Muscle layer of colon (tissue), 2 donors: ENCODE results near the gene PDE4B.

Experiments
- H3K27ac ChIP-seq: one replicate; pipeline ENCODE4 v1.7.0; 2013; ENCODE audit warnings: low read depth, mild to moderate bottlenecking, low read length, moderate library complexity
- H3K27me3 ChIP-seq, 2 donors: one replicate each; pipeline ENCODE4 v1.7.0; 2013; ENCODE audit warnings: low read length in 2 of 2, mild to moderate bottlenecking in 2 of 2; ENCODE audit not compliant: insufficient read depth in 2 of 2, control insufficient read depth in 1 of 2
- H3K36me3 ChIP-seq: one replicate; pipeline ENCODE4 v1.7.0; 2013; ENCODE audit warnings: mild to moderate bottlenecking, low read length; ENCODE audit not compliant: insufficient read depth
- H3K4me1 ChIP-seq: one replicate; pipeline ENCODE4 v1.7.0; 2013; ENCODE audit warnings: mild to moderate bottlenecking, low read length; ENCODE audit not compliant: insufficient read depth
- H3K4me3 ChIP-seq, 2 donors: one replicate each; pipeline ENCODE4 v1.7.0; 2013; ENCODE audit warnings: low read length in 2 of 2, low read depth in 1 of 2, mild to moderate bottlenecking in 1 of 2, moderate library complexity in 1 of 2
- H3K9ac ChIP-seq: one replicate; pipeline ENCODE4 v1.7.0; 2013; ENCODE audit warnings: low read length
- H3K9me3 ChIP-seq: one replicate; pipeline ENCODE4 v1.7.0; 2013; ENCODE audit warnings: mild to moderate bottlenecking, low read length
- donor health status: abdominal sarcoma.
- donor health status: Adenocarcinoma of cecum.

The PDE4B gene

GRCh38 chr1:66359815-66360214, 567.1 kb downstream of the PDE4B start:
- no peaks in the 10 kb centered on the region for H3K27me3 ChIP-seq
- no peak overlapping the region for H3K9ac ChIP-seq
- peaks cover 17% of the 10 kb centered on the region for H3K36me3 ChIP-seq
- H3K4me3 ChIP-seq, result no peak overlapping the region
- H3K9me3 ChIP-seq, result no peaks in the 10 kb centered on the region
- H3K4me1 ChIP-seq, result peaks cover 16% of the 10 kb centered on the region
- no peak overlapping the region for H3K27ac ChIP-seq

DNA sequence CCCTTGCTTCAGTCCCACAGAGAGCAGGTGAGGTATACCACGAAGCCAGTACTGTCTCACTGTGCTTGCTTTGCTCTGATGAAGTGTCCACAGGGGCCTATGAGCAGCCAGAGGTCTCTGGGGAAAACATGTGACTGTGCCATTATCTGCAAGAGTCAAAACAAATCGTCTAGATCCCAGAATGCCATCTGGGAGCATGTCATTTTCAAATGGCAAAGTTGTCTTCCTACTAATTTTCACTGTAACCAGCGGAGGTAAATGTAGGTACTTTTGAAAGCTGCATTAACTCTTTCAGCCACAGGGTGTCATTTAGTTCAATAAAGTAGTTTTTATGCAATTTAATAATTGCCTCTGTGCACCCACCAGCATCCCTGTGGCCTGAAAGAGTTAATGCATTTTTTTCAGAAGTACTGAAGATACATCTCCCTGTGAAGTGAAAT, 567.6 kb downstream of the PDE4B start:
- peaks cover 17% of the 10 kb centered on the region for H3K36me3 ChIP-seq
- H3K4me3 ChIP-seq, result no peak overlapping the region
- H3K9me3 ChIP-seq, result no peaks in the 10 kb centered on the region
- H3K27me3 ChIP-seq, result no peaks in the 10 kb centered on the region
- peaks cover 16% of the 10 kb centered on the region for H3K4me1 ChIP-seq
- no peak overlapping the region for H3K9ac ChIP-seq
- no peak overlapping the region for H3K27ac ChIP-seq

GRCh38 chr1:66364578-66365391, 572.1 kb downstream of the PDE4B start:
- Histone ChIP-seq H3K36me3 (peaks cover 30% of the 10 kb centered on the region), H3K27ac (no peak overlapping the region), H3K27me3 (no peaks in the 10 kb centered on the region), H3K9ac (no peak overlapping the region), H3K4me1 (peaks cover 7% of the 10 kb centered on the region), H3K4me3 (no peak overlapping the region), H3K9me3 (no peaks in the 10 kb centered on the region)

DNA sequence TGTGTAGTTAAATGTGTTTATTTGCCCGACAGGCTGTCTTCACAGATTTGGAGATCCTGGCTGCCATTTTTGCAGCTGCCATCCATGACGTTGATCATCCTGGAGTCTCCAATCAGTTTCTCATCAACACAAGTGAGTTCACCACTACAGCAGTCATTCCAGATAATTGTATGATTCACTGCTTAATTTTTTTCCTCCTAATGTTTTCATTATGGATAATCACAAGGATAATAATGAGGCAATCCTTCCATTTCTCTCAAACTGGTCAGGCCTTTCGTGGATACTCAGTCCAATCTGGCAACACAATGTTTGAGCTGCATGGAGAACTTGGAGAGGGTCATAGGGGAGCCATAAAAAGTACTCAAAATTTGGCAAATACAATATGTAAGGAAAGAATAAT, 572.9 kb downstream of the PDE4B start:
- Histone ChIP-seq H3K9ac (no peak overlapping the region), H3K36me3 (peaks cover 30% of the 10 kb centered on the region), H3K4me1 (peaks cover 4% of the 10 kb centered on the region), H3K27me3 (no peaks in the 10 kb centered on the region), H3K27ac (no peak overlapping the region), H3K9me3 (no peaks in the 10 kb centered on the region), H3K4me3 (no peak overlapping the region)

GRCh38 chr1:66366634-66367033, 573.9 kb downstream of the PDE4B start:
- Histone ChIP-seq H3K9me3 (no peaks in the 10 kb centered on the region), H3K27me3 (no peaks in the 10 kb centered on the region), H3K36me3 (peaks cover 30% of the 10 kb centered on the region), H3K4me1 (peaks cover 10% of the 10 kb centered on the region), H3K27ac (no peak overlapping the region), H3K4me3 (no peak overlapping the region), H3K9ac (no peak overlapping the region)

DNA sequence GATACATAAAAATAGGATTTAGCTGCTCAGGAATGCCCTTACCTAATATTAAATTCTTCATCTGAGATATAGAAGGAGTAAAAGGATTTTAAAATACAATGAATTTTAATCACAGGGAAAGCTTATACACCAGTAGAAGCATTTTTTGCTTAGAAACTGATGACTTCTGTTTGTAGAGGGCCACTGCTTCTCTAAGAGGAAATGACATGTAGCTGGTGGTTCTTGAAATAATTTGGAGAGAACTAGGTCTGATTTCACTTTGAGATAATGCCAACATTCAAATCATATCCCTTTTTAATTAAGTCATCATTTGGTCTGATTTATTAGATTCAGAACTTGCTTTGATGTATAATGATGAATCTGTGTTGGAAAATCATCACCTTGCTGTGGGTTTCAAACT, 574.7 kb downstream of the PDE4B start:
- Histone ChIP-seq H3K4me3 (no peak overlapping the region), H3K27ac (no peak overlapping the region), H3K9me3 (no peaks in the 10 kb centered on the region), H3K9ac (no peak overlapping the region), H3K27me3 (no peaks in the 10 kb centered on the region), H3K4me1 (peaks cover 17% of the 10 kb centered on the region), H3K36me3 (peaks cover 28% of the 10 kb centered on the region)

GRCh38 chr1:66368261-66368660, 575.6 kb downstream of the PDE4B start:
- H3K4me1 ChIP-seq, result peaks cover 20% of the 10 kb centered on the region
- no peaks in the 10 kb centered on the region for H3K9me3 ChIP-seq
- H3K4me3 ChIP-seq, result no peak overlapping the region
- no peaks in the 10 kb centered on the region for H3K27me3 ChIP-seq
- no peak overlapping the region for H3K9ac ChIP-seq
- H3K36me3 ChIP-seq, result peaks cover 24% of the 10 kb centered on the region
- no peak overlapping the region for H3K27ac ChIP-seq

- H3K4me3 ChIP-seq, result no peak overlapping the region
- peaks cover 20% of the 10 kb centered on the region for H3K4me1 ChIP-seq
- H3K9ac ChIP-seq, result no peak overlapping the region
- no peak overlapping the region for H3K27ac ChIP-seq
- H3K9me3 ChIP-seq, result no peaks in the 10 kb centered on the region
- no peaks in the 10 kb centered on the region for H3K27me3 ChIP-seq
- peaks cover 24% of the 10 kb centered on the region for H3K36me3 ChIP-seq
These were observed 577.8 kb downstream of the PDE4B start for GRCh38 chr1:66370462-66370971.

DNA sequence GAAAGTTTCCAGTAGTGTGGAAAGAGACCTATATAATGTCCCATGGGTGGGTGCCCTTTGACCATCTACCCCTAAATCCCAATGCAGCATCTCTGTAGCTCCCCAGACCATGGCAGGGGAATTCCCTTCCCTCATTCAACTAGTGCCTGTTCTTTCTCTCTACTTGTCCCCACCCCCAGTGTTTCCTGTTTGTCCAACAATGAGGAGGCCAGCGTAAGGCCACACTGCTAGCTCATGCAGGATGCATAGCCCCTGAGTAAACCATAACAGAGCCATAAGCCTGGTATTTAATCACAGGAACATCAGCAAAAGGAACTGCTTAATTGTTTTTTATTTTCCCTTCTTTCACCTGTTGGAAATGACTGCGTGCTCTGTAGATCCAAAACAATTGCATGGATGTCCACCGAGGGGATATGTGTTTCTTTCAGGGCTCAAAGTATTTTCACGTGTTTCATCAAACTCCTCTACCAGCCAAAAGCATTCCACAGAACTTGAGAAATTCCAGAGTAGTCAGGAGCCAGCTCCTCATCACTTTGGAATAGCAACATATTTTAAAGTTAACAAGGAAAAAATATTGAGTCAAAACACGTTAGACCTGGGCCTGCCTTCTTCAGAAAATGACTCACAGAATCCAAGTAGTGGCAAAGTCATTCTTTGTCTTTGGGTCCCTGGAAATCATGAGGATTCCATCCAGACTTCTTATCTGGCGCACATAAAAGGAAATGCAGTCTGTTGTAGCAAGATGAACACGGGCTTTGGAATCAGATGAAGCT, 578.7 kb downstream of the PDE4B start:
- Histone ChIP-seq H3K27me3 (no peaks in the 10 kb centered on the region), H3K4me1 (peaks cover 20% of the 10 kb centered on the region), H3K9ac (no peak overlapping the region), H3K9me3 (no peaks in the 10 kb centered on the region), H3K27ac (no peak overlapping the region), H3K36me3 (peaks cover 24% of the 10 kb centered on the region), H3K4me3 (no peak overlapping the region)

- H3K36me3 ChIP-seq, result peaks cover 23% of the 10 kb centered on the region
- H3K9me3 ChIP-seq, result no peaks in the 10 kb centered on the region
- H3K4me1 ChIP-seq, result peaks cover 20% of the 10 kb centered on the region
- no peak overlapping the region for H3K9ac ChIP-seq
- H3K27ac ChIP-seq, result no peak overlapping the region
- no peaks in the 10 kb centered on the region for H3K27me3 ChIP-seq
- H3K4me3 ChIP-seq, result no peak overlapping the region
These were observed 579.9 kb downstream of the PDE4B start for GRCh38 chr1:66372522-66373101.

DNA sequence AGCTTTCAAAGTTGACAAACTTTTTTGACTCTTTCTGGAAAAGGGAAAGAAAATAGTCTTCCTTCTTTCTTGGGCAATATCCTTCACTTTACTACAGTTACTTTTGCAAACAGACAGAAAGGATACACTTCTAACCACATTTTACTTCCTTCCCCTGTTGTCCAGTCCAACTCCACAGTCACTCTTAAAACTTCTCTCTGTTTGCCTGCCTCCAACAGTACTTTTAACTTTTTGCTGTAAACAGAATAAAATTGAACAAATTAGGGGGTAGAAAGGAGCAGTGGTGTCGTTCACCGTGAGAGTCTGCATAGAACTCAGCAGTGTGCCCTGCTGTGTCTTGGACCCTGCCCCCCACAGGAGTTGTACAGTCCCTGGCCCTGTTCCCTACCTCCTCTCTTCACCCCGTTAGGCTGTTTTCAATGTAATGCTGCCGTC, 580.5 kb downstream of the PDE4B start:
- Histone ChIP-seq H3K9ac (no peak overlapping the region), H3K36me3 (peaks cover 19% of the 10 kb centered on the region), H3K4me1 (peaks cover 20% of the 10 kb centered on the region), H3K27ac (no peak overlapping the region), H3K27me3 (no peaks in the 10 kb centered on the region), H3K9me3 (no peaks in the 10 kb centered on the region), H3K4me3 (no peak overlapping the region)
